ENCODE results near the gene PPP2R3B.

DNA sequence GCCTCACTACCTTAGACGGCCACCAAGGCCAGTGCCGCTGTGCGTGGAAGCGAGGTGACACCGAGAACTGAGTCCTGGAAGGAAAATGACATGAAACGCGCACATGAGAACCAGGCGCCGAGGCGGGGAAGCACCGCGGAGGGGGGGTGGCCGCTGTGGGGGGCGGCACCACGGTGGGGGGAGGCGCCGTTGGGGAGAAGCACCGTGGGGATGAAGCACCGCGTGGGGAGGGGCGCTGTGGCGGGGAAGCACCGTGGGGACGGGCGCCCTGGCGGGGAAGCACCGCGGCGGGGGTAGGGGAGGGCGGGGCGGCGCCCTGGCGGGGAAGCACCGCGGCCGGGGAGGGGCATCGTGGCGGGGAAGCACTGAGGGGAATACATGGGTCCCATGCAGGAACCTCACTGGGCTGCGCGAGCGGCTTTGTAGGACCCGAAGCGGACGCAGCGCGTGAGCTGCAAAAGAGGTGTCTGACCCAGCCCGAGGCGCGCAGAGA is 28.0 kb downstream of the PPP2R3B start:
- TF ChIP-seq, protein P1, sequence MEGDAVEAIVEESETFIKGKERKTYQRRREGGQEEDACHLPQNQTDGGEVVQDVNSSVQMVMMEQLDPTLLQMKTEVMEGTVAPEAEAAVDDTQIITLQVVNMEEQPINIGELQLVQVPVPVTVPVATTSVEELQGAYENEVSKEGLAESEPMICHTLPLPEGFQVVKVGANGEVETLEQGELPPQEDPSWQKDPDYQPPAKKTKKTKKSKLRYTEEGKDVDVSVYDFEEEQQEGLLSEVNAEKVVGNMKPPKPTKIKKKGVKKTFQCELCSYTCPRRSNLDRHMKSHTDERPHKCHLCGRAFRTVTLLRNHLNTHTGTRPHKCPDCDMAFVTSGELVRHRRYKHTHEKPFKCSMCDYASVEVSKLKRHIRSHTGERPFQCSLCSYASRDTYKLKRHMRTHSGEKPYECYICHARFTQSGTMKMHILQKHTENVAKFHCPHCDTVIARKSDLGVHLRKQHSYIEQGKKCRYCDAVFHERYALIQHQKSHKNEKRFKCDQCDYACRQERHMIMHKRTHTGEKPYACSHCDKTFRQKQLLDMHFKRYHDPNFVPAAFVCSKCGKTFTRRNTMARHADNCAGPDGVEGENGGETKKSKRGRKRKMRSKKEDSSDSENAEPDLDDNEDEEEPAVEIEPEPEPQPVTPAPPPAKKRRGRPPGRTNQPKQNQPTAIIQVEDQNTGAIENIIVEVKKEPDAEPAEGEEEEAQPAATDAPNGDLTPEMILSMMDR (optimal IDR thresholded peaks at IDR 0.05 in 1 of 3, IDR thresholded peaks at IDR 0.05 in 1 of 3, conservative IDR thresholded peaks at IDR 0.05 in 1 of 3; ENCODE audit: extremely low read depth in 1 of 3, insufficient read depth in 2 of 3, low read length in 3 of 3), result no peak
- TF ChIP-seq EZH2 (IDR thresholded peaks at IDR 0.05; ENCODE audit: low read length), result no peak
